HG03045 (cell line): ENCODE results near the gene RELA.
A peak's percentile ranks its signal among the peaks of the same experiment; 100 is the strongest.

Experiments
- ATAC-seq: cut with Tn5 transposase; IDR thresholded peaks from one replicate; pipeline ENCODE4 v1.9.1; 2021; ENCODE audit warnings: mild to moderate bottlenecking, moderate library complexity; ENCODE audit not compliant: unreplicated experiment

The RELA gene

DNA sequence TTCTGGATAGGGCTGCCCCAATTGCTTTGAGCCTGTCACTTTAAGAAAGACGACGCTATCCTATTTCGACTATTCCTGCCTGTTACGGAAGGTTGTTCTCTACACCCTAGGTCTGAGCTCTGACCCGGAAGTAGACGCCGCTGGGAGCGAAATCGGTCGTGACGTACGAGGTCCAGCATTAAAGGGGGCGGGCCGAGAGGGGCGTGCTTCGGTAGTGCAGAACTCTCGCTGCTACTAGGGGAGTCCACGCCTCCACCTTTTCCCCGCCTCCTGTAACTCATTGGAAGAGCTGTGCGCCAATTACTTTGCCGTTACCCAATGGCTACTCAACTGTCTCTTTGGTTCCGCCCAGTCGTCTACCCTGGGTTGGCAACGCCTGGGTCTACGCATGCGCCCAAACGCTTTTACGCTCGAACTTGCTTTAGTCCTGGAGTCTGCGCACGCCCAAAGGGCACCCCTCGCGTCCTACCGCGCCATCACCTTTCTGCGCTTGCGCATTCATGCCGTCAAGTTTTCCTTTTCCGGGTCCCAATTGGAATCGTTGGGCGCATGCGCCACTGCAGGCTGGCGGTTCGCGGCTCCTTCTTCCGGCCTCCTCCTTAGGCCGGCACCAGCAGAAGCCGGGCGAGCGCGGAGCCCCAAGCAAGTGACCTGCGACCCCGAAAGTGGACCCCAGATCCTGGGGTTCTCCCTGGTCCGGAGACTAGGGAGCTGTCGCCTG, 47.3 kb downstream of the RELA start, which contains the start of gene PCNX3:
TSS of gene PCNX3 (plus strand) at position 548 of the 721 bp plus-strand sequence. CDS start 536 bp downstream, outside the sequence.
- ATAC-seq: peak; percentile 76

DNA sequence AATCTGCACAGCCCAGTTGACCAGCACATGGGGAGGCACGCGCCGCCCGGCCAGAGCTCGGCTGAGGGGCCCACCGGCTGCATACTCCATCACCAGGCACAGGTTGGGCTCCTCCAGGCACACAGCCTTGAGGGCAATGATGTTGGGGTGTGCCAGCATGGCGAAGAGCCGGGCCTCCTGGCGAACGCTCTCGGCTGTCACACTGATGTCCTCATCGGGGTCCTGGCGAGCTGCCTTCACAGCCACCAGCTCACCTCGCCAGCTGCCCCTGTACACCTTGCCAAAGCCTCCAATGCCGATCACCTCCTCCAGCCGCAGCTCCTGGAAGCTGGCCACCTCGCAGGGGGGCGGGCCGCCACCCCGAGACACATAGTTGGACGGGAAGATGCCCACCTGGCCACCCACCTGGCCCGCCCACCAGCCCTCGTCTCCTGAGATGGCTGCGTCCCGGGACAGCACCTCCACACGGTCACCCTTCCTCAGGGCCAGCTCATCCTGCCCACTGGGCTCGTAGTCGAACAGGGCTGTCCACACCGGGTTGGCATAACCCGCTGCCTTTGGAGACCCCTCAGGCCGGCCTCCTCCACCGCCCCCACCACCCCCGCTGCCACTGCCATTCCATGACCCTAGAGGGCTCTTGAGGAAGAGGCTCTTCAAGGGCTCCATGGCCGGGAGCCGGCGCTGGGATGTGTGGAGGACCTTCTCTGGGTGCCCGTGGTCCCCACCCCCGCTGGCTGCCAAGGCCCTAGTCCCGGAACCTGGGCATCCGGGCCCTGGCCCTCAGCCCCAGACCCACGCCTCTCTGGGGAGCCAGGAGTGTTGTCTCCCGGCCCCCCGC, 49.4 kb downstream of the RELA start:
- ATAC-seq: no peak

DNA sequence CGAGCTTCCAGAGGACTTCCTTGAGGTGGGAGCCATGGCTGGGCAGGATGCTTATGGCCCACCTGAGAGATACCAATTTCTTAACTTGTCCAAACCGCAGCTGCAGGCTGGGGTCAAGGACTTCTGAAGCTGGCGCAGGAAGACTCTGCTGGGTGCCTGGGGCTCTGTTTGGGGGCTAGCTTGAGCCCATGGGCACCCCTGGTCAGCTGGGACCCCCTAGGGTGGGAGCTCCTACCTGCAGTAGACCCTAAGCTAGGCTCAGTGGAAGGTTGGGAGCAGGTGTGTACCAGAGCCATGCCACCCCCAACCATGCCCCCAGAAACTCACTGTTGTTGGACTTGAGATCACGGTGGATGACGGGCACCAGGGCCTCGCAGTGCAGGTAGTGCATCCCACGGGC, 50.0 kb downstream of the RELA start:
- ATAC-seq: no peak

DNA sequence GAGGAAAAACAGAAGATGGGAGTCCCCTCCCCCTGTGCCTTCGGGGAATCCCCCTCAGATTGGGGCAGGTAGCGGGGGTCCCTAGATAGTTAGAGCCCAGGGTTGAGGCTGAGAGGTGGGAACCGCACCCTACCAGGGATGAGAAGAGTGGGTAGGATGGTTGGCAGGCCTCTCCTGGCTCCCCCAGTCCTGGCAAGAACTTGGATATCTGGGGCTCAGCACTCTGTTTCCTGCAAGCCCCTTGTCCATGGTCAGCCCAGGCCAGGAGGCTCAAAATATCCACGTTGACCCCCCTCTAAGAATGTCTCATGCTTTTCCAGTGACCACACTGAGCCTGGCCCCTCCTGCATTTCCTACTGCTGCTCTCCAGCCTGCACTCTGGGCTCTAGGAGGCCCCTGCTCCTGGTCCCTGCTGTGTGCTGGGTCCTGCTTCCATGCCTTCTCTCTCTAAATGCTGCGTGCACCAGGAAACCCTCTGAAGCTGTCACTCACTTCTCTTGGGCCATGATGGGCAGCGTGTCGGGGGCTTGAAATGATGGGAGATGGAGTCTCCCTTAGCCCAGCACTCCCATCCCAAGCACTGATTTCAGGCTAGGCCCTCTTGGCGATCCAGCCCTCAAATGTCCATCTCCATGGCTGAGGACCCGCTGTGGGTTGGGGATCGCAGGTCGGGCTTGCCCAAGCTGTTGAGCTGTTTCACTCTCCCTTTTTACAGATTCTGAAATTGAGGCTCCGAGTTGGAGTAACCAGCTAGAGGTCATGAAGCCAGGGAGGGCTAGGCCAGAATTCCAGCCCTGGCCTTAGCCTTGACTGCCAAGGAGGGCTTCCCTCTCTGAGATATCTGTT, 50.7 kb downstream of the RELA start:
- no peak for ATAC-seq

DNA sequence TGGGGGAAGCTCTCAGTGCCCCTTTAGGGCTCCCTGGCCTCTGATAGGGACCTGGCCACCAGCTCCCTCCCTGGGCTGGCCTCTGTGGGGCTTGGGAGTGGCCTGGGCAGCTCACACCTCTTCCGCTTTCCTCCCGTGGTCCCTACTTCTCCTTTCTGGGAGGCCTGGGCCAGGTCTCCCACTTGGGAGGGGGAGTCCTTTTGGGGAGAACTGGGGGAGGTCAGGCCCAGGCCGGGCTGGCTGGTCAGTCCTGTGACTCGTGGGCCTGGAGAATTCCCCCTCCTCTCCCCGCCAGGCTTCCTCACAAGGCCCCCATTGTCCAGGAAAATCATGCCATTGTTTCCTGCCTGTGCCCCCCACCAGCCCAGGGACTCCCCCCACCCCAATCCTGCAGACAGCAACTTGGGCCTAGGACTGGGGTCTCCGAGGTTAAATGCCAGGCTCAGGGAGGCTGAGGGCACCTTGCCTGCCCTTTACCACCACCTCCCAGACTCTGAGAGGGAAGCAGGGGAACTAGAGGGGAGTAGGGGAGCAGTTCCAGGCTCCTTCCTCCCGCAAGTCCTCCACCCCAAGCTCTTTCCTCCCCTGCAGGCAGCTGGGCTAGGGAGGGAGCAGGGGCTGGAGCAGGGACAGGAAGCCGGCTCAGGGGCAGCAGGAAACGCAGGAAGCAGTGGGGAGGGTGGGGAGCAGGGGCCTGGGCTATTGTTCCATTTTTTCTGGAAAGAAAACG, 51.5 kb downstream of the RELA start:
- no peak for ATAC-seq

DNA sequence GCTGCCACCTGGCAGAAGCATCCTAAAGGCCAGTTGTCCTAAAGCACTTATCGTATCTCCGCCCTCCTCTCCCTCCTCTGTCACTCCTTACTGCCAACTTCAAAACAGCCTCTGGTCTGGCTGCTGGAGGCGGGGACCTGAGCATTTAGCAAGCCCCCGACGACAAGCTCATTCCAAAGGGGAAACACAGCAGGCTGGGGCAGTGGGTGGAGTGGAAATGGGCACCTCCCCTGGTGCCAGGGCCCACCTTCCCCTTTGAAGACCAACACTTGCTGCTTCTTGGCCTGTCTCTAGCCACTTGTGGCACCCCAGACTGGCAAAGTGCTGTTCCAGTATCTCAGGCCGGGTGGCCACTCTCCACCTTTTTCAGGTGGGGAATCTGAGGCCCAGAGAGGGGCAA, 52.3 kb downstream of the RELA start:
- no peak for ATAC-seq

DNA sequence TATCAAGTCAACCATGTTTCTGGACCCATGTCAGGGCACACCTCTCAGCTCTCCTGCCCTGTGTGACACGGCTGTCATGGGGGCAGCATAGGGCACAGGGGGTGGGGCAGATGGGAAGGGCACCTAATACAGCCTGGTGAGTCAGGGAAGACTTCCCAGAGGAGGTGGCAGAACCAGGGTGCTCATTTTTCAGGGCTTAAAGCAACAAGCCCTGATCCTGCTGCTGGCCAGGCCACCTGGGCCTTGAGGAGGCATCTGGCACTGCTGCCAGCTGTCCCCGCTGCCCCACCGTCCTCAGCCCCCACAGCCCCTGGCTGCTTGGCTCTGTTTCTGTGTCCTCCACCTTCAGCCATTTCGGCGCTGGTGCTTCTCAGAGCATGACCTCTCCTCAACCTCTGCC, 53.1 kb downstream of the RELA start:
- no peak for ATAC-seq

DNA sequence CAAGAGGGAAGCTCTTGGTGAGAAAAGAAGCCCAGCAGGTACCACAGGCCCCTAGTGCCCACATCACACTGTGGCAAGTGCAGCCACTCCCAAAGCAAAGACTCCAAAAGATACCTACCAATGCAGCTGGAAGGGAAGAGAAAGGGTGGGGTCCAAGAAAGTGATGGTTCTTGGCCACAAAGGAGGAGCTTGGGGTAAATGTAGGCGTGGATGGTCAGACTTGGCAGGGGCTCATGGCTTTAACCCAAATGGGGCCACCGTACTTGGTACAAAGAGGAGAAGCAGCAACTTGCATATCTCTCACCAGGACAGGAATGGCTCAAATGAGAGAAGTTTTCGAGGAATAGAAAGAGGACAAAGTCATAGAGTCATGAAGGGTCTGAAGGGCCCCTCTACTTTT, 53.5 kb downstream of the RELA start:
- ATAC-seq: no peak

DNA sequence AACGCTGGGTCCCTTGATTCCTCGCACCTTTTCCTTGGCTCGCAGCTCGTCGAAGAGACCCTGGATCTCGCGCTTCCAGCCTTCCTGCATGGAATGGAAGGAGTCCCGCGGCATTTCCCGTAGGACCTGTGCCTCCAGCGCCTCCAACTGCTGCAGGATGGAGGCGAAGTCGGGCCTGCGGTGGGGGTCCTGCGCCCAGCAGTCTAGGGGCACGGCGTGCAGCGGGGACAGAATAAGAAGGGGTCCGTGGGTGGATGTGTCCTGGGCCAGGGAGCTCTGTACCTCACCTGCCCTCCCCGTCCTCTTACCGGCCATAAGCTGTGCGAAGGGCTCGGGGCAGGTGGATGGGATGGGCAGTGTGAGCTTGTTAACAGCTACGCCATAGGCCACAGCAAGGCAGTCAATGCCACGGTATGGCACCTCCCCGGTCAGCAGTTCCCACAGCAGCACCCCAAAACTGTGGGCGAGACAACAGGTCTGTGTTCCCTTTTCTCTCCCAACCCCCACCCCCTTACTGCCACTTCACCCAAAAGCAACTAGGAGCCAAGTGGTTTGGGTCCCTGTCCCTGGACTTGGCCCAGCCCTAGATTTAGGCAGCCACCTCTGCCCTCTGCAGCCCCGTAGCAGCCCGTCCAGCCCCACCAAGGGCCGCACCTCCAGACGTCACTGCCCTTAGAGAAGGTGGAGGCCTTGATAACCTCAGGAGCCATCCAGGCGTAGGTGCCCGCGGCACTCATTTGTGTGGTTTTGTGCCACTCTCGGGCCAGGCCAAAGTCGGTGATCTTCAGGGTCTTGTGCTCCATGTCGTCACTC, 54.9 kb downstream of the RELA start:
- no peak for ATAC-seq

DNA sequence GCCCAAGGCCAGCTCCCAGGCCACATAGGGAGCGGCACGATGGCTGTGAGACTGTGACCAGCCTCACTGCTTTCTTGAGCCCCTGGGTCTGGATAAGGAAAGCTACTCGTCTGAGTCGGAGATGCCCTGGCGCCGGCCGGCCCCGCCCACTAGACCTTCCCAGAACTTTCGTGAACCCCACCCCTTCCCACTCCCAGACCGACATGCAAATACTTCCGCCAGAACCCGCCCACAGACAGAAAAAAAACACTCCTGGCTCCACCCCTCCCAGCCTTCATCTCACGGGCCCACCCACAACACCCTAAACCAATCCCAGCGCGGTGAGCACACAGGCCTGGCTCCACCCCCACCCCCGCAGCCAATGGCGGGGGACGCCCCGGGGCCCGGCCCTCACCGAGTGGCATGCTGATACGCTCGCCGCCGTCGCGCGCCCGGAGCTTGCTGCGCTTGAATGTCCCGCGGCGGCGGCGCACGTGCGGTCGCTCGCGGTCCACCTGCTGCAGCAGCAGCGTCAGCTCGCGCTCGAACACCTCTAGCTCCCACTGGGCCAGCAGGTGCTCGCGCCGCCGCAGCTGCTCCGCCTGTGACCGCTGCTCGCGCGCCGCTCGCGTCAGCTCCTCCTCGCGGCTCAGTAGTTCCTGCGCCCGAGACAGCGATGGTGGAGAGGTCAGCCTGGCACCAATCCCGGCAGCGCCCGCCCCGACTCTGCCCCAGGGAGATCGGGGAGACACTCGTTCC, 55.7 kb downstream of the RELA start:
- no peak for ATAC-seq

DNA sequence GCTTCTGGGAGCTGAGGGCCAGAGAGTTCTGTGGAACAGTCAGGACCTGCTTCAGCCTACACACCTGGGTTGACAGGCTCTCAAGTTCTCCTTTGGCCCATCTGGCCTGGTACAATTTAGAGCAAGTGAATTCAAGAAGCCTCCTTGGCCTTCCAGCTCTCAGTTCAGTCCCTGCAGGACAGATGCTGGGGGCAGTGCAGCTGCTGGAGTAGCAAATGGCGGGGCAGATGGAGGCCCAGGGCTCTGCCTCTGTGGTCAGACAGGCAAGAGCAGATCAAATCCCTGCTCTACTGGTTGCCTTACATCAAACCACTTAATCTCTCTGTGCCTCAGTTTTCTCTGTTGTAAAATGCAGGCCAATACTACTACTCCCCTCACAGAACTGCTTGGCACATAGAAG, 58.5 kb downstream of the RELA start:
- ATAC-seq: no peak
